ENCODE data around the gene NTRK2.

GRCh38 chr9:84705128-84705527 lies 35.6 kb downstream of the NTRK2 start:
- TF ChIP-seq KLF5 (IDR thresholded peaks at IDR 0.05; ENCODE audit: partially characterized antibody) (no peak), HCFC1 (IDR thresholded peaks at IDR 0.05; ENCODE audit: low read length) (no peak), EGR1 (IDR thresholded peaks at IDR 0.05; ENCODE audit: borderline replicate concordance in 1 of 2, low read depth in 2 of 2, low read length in 2 of 2) (no peak), CTCF (IDR thresholded peaks at IDR 0.05 in 2 of 3, conservative IDR thresholded peaks at IDR 0.05 in 1 of 3; ENCODE audit: control insufficient read depth in 2 of 3, extremely low read depth in 1 of 3, insufficient read depth in 1 of 3, low read depth in 3 of 3, low read length in 3 of 3) (no peak), POLR2A (IDR thresholded peaks at IDR 0.05; ENCODE audit: low read depth, low read length) (no peak), RFX5 (IDR thresholded peaks at IDR 0.05; ENCODE audit: low read depth, low read length) (no peak), GABPA (IDR thresholded peaks at IDR 0.05; ENCODE audit: low read depth) (no peak), CHD1 (IDR thresholded peaks at IDR 0.05; ENCODE audit: low read depth, low read length) (no peak), ZNF687 (IDR thresholded peaks at IDR 0.05) (no peak), CHD2 (IDR thresholded peaks at IDR 0.05; ENCODE audit: borderline replicate concordance, low read depth, low read length) (no peak), ZNF384 (IDR thresholded peaks at IDR 0.05; ENCODE audit: borderline replicate concordance, low read depth, low read length) (no peak)
